Type B pancreatic cell (in vitro differentiated cells): Measurements from ENCODE around the gene LPO. TPM values are rescaled to one million over a fixed set of nuclear protein-coding genes. Genes with fewer than 3 reads are reported as not detected.

Source experiments
- DNase-seq: peaks from one replicate; pipeline ENCODE4 v3.0.0; 2021; ENCODE audit warnings: mixed read lengths; ENCODE audit not compliant: unreplicated experiment; ENCODE audit errors: extremely low spot score
- H3K27ac Mint-ChIP-seq: 2 replicates; pipeline ENCODE4 v1.8.0; 2021; ENCODE audit warnings: mild to moderate bottlenecking, mixed read lengths
- H3K27me3 Mint-ChIP-seq: 2 replicates; pipeline ENCODE4 v1.8.0; 2021; ENCODE audit warnings: mixed read lengths
- H3K36me3 Mint-ChIP-seq: 2 replicates; pipeline ENCODE4 v1.8.0; 2021; ENCODE audit warnings: mixed read lengths
- H3K4me1 Mint-ChIP-seq: one replicate; pipeline ENCODE4 v1.8.0; 2021; ENCODE audit warnings: mixed read lengths; ENCODE audit not compliant: unreplicated experiment
- H3K4me3 Mint-ChIP-seq: 2 replicates; pipeline ENCODE4 v1.8.0; 2021; ENCODE audit warnings: mild to moderate bottlenecking, mixed read lengths
- H3K9me3 Mint-ChIP-seq: 2 replicates; pipeline ENCODE4 v1.8.0; 2021; ENCODE audit warnings: mixed read lengths
- CTCF ChIP-seq: fragments of 200-600 bp; sonication (generic); conservative IDR thresholded peaks from 2 replicates; pipeline ENCODE4 v1.5.0; 2021; ENCODE audit warnings: antibody characterized with exemption, mild to moderate bottlenecking
- total RNA-seq: library from RNA; stranded (reverse); gene quantifications from 2 replicates; pipeline ENCODE4 v1.2.1, GENCODE V29; 2021; ENCODE audit warnings: low replicate concordance

LPO gene
- total RNA-seq, 1 donor from 2014 or later, result not detected

GRCh38 chr17:58273453-58274104 lies 35.2 kb downstream of the LPO start:
- H3K27ac Mint-ChIP-seq, result no peak overlapping the region
- no peak overlapping the region for H3K4me3 Mint-ChIP-seq
- peaks cover 33% of the 10 kb centered on the region for H3K27me3 Mint-ChIP-seq
- no peaks in the 10 kb centered on the region for H3K36me3 Mint-ChIP-seq
- no peaks in the 10 kb centered on the region for H3K9me3 Mint-ChIP-seq
- DNase-seq, result no peak
- no peaks in the 10 kb centered on the region for H3K4me1 Mint-ChIP-seq
- TF ChIP-seq CTCF, result no peak

GRCh38 chr17:58275417-58275816 lies 37.0 kb downstream of the LPO start:
- Mint-ChIP-seq H3K27ac (no peak overlapping the region), H3K9me3 (no peaks in the 10 kb centered on the region), H3K4me1 (no peaks in the 10 kb centered on the region), H3K36me3 (no peaks in the 10 kb centered on the region), H3K27me3 (peaks cover 28% of the 10 kb centered on the region), H3K4me3 (no peak overlapping the region)
- no peak for DNase-seq
- TF ChIP-seq CTCF, result no peak

GRCh38 chr17:58276423-58276822 lies 38.0 kb downstream of the LPO start:
- no peak for TF ChIP-seq CTCF
- Mint-ChIP-seq H3K4me1 (no peaks in the 10 kb centered on the region), H3K27ac (no peak overlapping the region), H3K36me3 (no peaks in the 10 kb centered on the region), H3K4me3 (no peak overlapping the region), H3K27me3 (peaks cover 30% of the 10 kb centered on the region), H3K9me3 (no peaks in the 10 kb centered on the region)
- DNase-seq, result no peak

- H3K27ac Mint-ChIP-seq, result no peak overlapping the region
- no peak overlapping the region for H3K4me3 Mint-ChIP-seq
- peak; percentile 60 for TF ChIP-seq CTCF
- no peaks in the 10 kb centered on the region for H3K4me1 Mint-ChIP-seq
- no peak for DNase-seq
- H3K9me3 Mint-ChIP-seq, result no peaks in the 10 kb centered on the region
- peaks cover 28% of the 10 kb centered on the region for H3K27me3 Mint-ChIP-seq
- no peaks in the 10 kb centered on the region for H3K36me3 Mint-ChIP-seq
Measured at GRCh38 chr17:58277107-58277801, 38.9 kb downstream of the LPO start.

GRCh38 chr17:58277802-58278595 lies 39.6 kb downstream of the LPO start:
- no peak for DNase-seq
- no peak for TF ChIP-seq CTCF
- Mint-ChIP-seq H3K9me3 (no peaks in the 10 kb centered on the region), H3K4me1 (no peaks in the 10 kb centered on the region), H3K27me3 (peaks cover 26% of the 10 kb centered on the region), H3K27ac (no peak overlapping the region), H3K36me3 (no peaks in the 10 kb centered on the region), H3K4me3 (no peak overlapping the region)
